ENCODE measurements around the gene RPS6KA2.

Gene RPS6KA2

GRCh38 chr6:166662690-166663089 lies 35.6 kb upstream of the RPS6KA2 start:
- no peak overlapping the region for H3K4me3 ChIP-seq (replicated peaks in 1 of 2; ENCODE audit: low read depth in 2 of 2, low read length in 2 of 2)
- DNase-seq (ENCODE audit: low read depth in 2 of 2), result no peak
- TF ChIP-seq, protein P1, sequence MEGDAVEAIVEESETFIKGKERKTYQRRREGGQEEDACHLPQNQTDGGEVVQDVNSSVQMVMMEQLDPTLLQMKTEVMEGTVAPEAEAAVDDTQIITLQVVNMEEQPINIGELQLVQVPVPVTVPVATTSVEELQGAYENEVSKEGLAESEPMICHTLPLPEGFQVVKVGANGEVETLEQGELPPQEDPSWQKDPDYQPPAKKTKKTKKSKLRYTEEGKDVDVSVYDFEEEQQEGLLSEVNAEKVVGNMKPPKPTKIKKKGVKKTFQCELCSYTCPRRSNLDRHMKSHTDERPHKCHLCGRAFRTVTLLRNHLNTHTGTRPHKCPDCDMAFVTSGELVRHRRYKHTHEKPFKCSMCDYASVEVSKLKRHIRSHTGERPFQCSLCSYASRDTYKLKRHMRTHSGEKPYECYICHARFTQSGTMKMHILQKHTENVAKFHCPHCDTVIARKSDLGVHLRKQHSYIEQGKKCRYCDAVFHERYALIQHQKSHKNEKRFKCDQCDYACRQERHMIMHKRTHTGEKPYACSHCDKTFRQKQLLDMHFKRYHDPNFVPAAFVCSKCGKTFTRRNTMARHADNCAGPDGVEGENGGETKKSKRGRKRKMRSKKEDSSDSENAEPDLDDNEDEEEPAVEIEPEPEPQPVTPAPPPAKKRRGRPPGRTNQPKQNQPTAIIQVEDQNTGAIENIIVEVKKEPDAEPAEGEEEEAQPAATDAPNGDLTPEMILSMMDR (IDR thresholded peaks at IDR 0.05; ENCODE audit: low read depth, low read length), result no peak

DNA sequence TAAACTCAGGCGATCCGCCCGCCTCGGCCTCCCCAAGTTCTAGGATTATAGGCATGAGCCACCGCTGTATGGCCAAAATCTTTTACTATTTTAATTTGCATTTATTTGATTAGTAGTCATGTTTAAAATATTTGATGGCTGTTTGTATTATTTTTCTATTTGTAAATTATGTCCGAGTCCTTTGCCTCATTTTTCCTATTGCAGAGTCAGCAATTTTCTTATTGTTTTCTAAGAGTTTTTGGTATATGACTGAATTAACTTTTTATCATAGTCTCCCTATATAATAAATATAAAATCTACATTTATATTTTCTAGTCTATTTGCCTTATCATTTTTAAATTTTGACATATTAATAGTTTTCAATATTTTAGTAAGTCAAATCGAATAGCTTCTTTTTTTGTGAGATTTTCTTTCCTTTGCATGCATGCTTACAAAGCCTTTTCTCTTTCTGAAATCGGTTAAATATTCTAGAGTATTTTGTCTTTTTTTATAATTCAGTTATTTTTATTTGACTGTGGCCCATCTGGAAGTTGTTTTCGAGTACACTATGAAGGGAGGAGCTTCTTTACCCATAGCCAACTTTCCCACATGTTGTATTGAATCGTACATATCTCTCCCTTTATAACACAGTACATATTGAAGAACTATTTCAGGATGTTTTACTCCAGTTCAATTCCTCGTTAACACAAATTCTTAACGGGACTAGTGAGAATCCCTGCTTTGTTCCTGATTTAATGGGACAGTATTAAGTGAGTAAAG lies 34.5 kb upstream of the RPS6KA2 start:
- no peak overlapping the region for H3K4me3 ChIP-seq (replicated peaks in 1 of 2; ENCODE audit: low read depth in 2 of 2, low read length in 2 of 2)
- TF ChIP-seq, protein P1 (IDR thresholded peaks at IDR 0.05; ENCODE audit: low read depth, low read length), result no peak
- DNase-seq (ENCODE audit: low read depth in 2 of 2), result no peak

DNA sequence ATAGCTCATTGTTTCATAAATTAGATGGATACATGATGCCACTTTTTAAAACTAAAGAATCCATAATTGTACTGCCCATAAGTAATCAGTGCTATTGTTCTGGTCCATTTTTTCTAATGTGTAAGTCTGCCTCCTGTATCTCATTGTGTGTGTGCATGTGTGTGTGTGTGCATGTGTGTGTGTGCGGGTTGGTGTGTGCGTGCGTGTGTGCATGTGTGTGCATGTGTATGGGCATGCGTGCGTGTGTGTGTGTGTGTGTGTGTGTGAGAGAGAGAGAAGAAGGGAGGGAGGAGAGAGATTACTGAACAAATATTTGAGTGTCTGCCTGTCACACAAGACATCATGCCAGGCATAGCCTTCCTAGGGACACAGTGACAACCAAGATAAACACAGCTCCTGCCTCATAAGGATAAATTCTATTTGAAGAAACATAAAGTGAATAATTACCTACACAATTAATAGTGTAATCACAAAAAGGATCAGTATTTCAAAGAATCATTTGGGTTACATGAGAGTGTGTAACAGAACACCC lies 33.2 kb upstream of the RPS6KA2 start:
- TF ChIP-seq, protein P1 (IDR thresholded peaks at IDR 0.05; ENCODE audit: low read depth, low read length), result no peak
- no peak for DNase-seq (ENCODE audit: low read depth in 2 of 2)
- no peak overlapping the region for H3K4me3 ChIP-seq (replicated peaks in 1 of 2; ENCODE audit: low read depth in 2 of 2, low read length in 2 of 2)

DNA sequence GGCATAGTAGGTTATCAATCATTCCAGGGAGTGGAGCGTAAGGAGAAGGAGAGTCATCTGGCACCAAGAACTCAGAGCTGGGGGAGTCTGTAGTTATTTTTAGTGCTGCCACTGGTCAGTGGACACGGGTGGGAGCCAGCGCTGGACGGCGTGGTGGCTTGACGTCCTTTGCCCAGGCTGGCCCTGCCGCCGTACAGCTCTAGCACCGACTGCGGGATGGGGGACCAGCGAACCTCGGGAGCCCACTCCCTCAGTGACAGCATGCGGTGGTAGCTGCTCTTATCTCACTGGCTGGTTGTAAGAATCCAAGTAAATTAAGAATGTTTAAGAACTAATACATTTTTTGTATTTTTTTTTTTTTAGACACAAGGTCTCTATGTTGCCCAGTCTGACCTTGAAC lies 32.5 kb upstream of the RPS6KA2 start:
- H3K4me3 ChIP-seq (replicated peaks in 1 of 2; ENCODE audit: low read depth in 2 of 2, low read length in 2 of 2), result no peak overlapping the region
- TF ChIP-seq, protein P1 (IDR thresholded peaks at IDR 0.05; ENCODE audit: low read depth, low read length), result no peak
- no peak for DNase-seq (ENCODE audit: low read depth in 2 of 2)

DNA sequence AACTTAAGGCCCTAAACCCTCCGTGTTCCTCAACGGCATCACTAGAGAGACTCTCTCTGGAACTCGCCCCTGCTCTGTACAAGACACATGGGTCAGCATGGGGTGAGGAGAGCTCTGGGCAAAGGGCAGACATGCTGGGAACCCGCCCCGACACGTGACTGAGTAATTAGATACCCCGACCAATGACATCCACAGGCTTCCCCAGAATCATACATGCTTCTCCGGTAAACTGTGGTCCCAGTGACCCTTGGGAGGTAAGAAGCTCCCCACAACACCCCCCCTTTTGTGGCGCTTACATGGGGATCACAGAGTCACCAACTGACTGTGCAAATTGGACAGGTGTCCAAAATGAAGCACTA lies 31.7 kb upstream of the RPS6KA2 start:
- H3K4me3 ChIP-seq (replicated peaks in 1 of 2; ENCODE audit: low read depth in 2 of 2, low read length in 2 of 2), result no peak overlapping the region
- DNase-seq (ENCODE audit: low read depth in 2 of 2), result no peak
- TF ChIP-seq, protein P1 (IDR thresholded peaks at IDR 0.05; ENCODE audit: low read depth, low read length), result no peak

GRCh38 chr6:166658115-166658791 lies 31.2 kb upstream of the RPS6KA2 start:
- TF ChIP-seq, protein P1 (IDR thresholded peaks at IDR 0.05; ENCODE audit: low read depth, low read length), result no peak
- no peak for DNase-seq (ENCODE audit: low read depth in 2 of 2)
- no peak overlapping the region for H3K4me3 ChIP-seq (replicated peaks in 1 of 2; ENCODE audit: low read depth in 2 of 2, low read length in 2 of 2)
